Peyer's patch (tissue), 4 donors: ENCODE measurements around the gene ELOVL5. TPM values are rescaled to one million over a fixed set of nuclear protein-coding genes. Genes with fewer than 3 reads are reported as not detected.

ENCODE experiments used
- DNase-seq, 3 donors: peaks; one replicate each; pipeline ENCODE4 v3.0.0-alpha.2; 2017 to 2019
- H3K27ac ChIP-seq, 4 donors: fragments of 200-600 bp; sonication (generic); one replicate each; pipeline ENCODE4 v1.5.1; 2016 to 2019
- H3K27me3 ChIP-seq, 2 donors: fragments of 200-600 bp; sonication (generic); one replicate each; pipeline ENCODE4 v1.5.1; 2019
- H3K36me3 ChIP-seq, 3 donors: fragments of 200-600 bp; sonication (generic); one replicate each; pipeline ENCODE4 v1.5.1; 2016 to 2019
- H3K4me1 ChIP-seq, 4 donors: fragments of 200-600 bp; sonication (generic); one replicate each; pipeline ENCODE4 v1.5.1; 2016 to 2019
- H3K4me3 ChIP-seq, 4 donors: fragments of 200-600 bp; sonication (generic); 1 replicate in 3 of 4; 2 replicates in 1 of 4; pipeline ENCODE4 v1.5.1; 2016 to 2019; ENCODE audit warnings: mild to moderate bottlenecking in 1 of 4
- H3K9me3 ChIP-seq, 4 donors: fragments of 200-600 bp; sonication (generic); one replicate each; pipeline ENCODE4 v1.5.1; 2016 to 2019; ENCODE audit warnings: mild to moderate bottlenecking in 1 of 4
- POLR2A ChIP-seq, 2 donors: fragments of 450-650 bp; IDR thresholded peaks; one replicate each; pipeline ENCODE4 v1.5.1; 2017; ENCODE audit warnings: antibody characterized with exemption in 2 of 2, mild to moderate bottlenecking in 2 of 2, moderate library complexity in 2 of 2
- total RNA-seq, 4 donors: library from RNA; depleted of rRNA; stranded (reverse); fragments of >200 nt; gene quantifications; one replicate each; pipeline ENCODE4 v1.1.0, GENCODE V29; 2016
- TF ChIP-seq, protein P1 (sequence below), 6 experiments: fragments of 450-650 bp in 4 of 6; fragments of 200-600 bp in 2 of 6; sonication (generic) in 1 of 6; IDR thresholded peaks; one replicate each; pipeline ENCODE4 v1.5.1; 2017 to 2019; ENCODE audit warnings: antibody characterized with exemption in 6 of 6, mild to moderate bottlenecking in 3 of 6, moderate library complexity in 1 of 6

ELOVL5 gene
- total RNA-seq, 4 donors from 2014 or later = 40.3 to 101 (median 78.6) TPM

DNA sequence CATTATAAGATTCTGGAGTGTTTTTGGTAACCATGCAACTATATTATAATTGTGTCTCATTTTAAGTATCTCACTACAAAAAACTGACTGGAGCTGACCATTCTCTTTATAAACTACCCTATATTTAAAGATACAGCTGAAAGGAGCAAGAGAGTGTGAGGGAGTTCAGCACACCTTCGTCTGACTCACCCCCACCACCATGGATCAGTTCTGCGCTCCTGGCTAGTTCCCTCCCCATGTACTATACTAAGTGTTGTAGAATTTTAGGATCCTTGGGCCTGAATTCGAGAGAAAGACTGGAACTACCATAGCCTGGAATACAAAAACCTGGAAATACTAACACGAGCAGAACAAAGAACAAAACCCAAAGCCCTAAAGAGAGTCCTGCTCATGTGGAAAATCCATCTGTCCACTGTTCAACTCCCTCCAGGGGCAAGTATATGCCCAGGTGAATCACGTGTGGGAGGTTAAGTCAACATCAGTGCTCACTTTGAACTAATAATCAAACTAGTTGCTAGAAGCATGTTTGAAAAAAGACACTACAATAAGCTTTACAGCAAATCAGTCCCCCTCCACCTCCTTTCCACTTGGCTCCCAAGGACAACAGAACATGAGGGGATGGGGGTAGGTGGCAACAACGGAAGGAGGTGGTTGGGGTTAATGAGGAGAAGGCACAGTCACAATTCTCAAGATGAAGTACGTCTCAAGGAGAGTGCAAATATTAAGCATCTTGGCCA, 46.8 kb downstream of the ELOVL5 start:
- no peak for DNase-seq
- H3K9me3 ChIP-seq = no peaks in the 10 kb centered on the region
- peak overlapping the region in 1 of 4 donors; percentile 18 for H3K27ac ChIP-seq
- no peaks in the 10 kb centered on the region for H3K27me3 ChIP-seq
- TF ChIP-seq, protein P1, sequence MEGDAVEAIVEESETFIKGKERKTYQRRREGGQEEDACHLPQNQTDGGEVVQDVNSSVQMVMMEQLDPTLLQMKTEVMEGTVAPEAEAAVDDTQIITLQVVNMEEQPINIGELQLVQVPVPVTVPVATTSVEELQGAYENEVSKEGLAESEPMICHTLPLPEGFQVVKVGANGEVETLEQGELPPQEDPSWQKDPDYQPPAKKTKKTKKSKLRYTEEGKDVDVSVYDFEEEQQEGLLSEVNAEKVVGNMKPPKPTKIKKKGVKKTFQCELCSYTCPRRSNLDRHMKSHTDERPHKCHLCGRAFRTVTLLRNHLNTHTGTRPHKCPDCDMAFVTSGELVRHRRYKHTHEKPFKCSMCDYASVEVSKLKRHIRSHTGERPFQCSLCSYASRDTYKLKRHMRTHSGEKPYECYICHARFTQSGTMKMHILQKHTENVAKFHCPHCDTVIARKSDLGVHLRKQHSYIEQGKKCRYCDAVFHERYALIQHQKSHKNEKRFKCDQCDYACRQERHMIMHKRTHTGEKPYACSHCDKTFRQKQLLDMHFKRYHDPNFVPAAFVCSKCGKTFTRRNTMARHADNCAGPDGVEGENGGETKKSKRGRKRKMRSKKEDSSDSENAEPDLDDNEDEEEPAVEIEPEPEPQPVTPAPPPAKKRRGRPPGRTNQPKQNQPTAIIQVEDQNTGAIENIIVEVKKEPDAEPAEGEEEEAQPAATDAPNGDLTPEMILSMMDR (IDR thresholded peaks at IDR 0.05) = no peak
- TF ChIP-seq POLR2A (IDR thresholded peaks at IDR 0.05) = no peak
- peaks cover 0 to 46% (median 10%) of the 10 kb centered on the region in 4 donors for H3K4me1 ChIP-seq
- H3K4me3 ChIP-seq = no peak overlapping the region
- H3K36me3 ChIP-seq = no peaks in the 10 kb centered on the region

DNA sequence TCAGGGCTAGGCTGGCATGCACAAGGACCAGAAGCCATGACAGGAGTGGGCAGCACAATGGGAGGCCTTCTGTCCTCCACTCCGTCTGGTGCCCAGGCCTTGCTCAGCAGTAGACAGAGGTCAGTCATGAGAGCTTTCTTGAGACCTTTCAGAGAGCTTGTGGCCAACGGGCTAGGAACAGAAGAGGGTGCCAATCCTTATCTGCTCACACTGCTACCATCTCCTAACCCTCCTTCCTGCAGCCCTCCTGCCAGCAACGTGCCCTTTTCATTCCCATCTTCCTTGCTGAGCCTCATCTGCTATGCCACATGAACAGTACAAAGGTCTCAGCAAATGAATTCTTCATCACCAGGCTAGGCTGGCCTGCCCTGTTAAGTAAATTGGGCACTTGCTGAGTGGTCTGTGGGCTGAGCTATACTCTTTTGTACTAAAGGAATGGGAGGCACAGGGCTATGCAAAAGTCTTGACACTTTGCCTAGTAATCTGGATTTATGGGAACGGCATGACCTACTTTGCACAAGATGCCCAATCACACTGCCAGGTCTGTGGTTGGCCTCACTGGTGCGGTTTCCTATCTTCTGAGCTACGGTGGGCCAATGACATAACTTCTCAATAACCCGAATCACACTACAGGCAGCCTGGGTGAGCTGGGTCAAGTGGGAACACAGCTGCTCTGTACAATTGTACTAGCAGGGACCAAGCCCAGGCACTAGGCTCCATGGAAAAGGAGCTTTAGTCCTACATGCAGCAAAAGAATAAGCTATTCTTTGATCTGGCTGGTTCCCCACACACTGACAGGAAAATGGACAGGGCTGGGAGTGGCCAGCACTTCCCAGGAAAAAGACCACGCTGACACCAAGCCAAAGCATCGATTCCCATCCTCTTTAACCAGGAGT, 47.8 kb downstream of the ELOVL5 start:
- no peaks in the 10 kb centered on the region for H3K36me3 ChIP-seq
- TF ChIP-seq, protein P1 (IDR thresholded peaks at IDR 0.05) = no peak
- TF ChIP-seq POLR2A (IDR thresholded peaks at IDR 0.05) = no peak
- H3K9me3 ChIP-seq = no peaks in the 10 kb centered on the region
- peaks cover 0 to 40% (median 10%) of the 10 kb centered on the region in 4 donors for H3K4me1 ChIP-seq
- peak overlapping the region in 1 of 4 donors; percentile 14 for H3K27ac ChIP-seq
- peak in 1 of 3 donors; percentile 27 for DNase-seq
- H3K27me3 ChIP-seq = no peaks in the 10 kb centered on the region
- H3K4me3 ChIP-seq = no peak overlapping the region

DNA sequence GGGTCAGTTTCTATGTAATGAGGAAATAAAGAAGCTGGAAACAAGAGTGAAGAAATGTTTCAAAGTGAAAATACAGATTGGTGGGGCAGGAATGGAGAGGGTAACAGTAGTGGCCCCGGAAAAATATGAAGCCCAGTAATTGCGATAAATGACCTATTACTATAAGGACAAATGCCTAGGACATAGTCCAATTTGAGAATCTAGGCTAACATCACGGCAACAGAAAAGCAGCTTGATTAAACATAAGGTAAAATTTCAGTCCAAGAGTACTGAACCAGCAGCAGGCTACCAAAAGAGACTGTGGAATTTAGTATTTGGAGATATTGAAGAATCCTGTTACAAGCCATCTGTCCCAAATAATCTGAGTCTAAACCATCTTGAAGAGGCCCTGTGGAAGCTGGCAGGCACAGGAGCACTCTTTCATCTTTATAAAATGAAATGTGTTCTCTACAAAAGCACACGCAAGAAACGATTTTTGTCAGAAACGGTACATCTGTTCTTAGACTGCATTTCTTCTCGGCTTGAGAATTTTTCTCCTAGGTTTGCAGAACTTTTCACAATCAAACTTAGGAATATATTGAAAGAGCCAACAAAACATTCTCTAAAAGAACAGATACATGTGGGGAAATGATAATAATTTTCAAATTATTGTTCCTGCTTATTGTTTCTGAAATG, 49.3 kb downstream of the ELOVL5 start:
- TF ChIP-seq, protein P1 (IDR thresholded peaks at IDR 0.05) = no peak
- no peak for TF ChIP-seq POLR2A (IDR thresholded peaks at IDR 0.05)
- no peak overlapping the region for H3K4me3 ChIP-seq
- no peaks in the 10 kb centered on the region for H3K27me3 ChIP-seq
- H3K4me1 ChIP-seq = peaks cover 0 to 40% (median 10%) of the 10 kb centered on the region in 4 donors
- DNase-seq = no peak
- H3K9me3 ChIP-seq = no peaks in the 10 kb centered on the region
- H3K27ac ChIP-seq = no peak overlapping the region
- H3K36me3 ChIP-seq = peaks cover 0 to 1% (median 0%) of the 10 kb centered on the region in 3 donors

DNA sequence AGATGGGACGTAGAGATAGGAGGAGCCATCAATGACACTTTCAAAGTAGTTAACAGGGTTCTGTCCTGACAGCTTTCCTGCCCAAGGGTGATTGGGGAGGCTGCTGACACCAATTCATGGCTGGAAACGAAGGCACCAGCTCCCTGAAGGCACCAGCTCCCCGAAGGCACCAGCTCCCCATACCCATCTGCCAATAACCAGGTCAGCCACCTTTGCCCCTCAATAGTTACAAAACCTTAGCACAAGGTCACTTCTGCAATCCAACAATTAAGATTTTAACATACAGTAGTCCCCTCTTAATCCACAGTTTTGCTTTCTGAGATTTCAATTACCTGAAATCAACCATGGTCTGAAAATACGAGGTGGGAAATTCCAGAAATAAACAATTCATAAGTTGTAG, 51.7 kb downstream of the ELOVL5 start:
- TF ChIP-seq POLR2A (IDR thresholded peaks at IDR 0.05) = no peak
- TF ChIP-seq, protein P1 (IDR thresholded peaks at IDR 0.05) = no peak

DNA sequence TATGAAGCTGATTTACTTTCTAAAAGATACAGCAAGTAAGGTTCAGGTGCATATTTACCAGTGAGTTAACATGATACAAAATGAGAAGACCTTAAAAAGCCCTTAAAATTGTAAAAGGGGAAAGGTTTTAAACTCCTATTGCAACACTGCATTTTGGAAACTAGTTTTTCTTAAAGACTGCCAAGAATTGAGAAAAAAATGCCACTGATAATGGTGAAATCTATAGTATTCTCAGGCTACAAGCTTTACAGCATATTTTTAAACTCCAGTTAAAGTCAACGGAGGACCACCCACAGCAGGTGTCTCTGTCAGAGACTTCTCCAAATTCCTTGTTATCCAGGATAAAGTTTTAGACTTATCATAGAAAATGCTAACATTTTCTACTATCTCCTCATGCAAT, 53.6 kb downstream of the ELOVL5 start:
- no peak overlapping the region for H3K27ac ChIP-seq
- H3K9me3 ChIP-seq = no peaks in the 10 kb centered on the region
- peaks cover 0 to 7% (median 0%) of the 10 kb centered on the region in 4 donors for H3K4me1 ChIP-seq
- peaks cover 0 to 7% (median 0%) of the 10 kb centered on the region in 3 donors for H3K36me3 ChIP-seq
- TF ChIP-seq, protein P1 (IDR thresholded peaks at IDR 0.05) = no peak
- TF ChIP-seq POLR2A (IDR thresholded peaks at IDR 0.05) = no peak
- DNase-seq = no peak
- no peaks in the 10 kb centered on the region for H3K27me3 ChIP-seq
- no peak overlapping the region for H3K4me3 ChIP-seq

More for the DNA sequence above, 51.7 kb downstream of the ELOVL5 start:
- no peaks in the 10 kb centered on the region for H3K9me3 ChIP-seq
- no peak overlapping the region for H3K27ac ChIP-seq
- H3K27me3 ChIP-seq = no peaks in the 10 kb centered on the region
- no peak overlapping the region for H3K4me3 ChIP-seq
- no peak for DNase-seq
- H3K4me1 ChIP-seq = peaks cover 0 to 26% (median 9%) of the 10 kb centered on the region in 4 donors
- peaks cover 0 to 7% (median 0%) of the 10 kb centered on the region in 3 donors for H3K36me3 ChIP-seq
